Ovary (tissue), 9 donors: ENCODE measurements around the gene KCTD12. TPM values are rescaled to one million over a fixed set of nuclear protein-coding genes. Genes with fewer than 3 reads are reported as not detected.

Experiments
- DNase-seq, 5 donors: peaks; one replicate each; pipeline ENCODE4 v3.0.0-alpha.2; 2019 to 2020
- H3K27ac ChIP-seq, 2 donors: fragments of 200-600 bp; one replicate each; pipeline versions ENCODE4 v1.5.1 to v1.8.0; 2019 to 2022
- H3K27me3 ChIP-seq: fragments of 200-600 bp; one replicate; pipeline ENCODE4 v1.8.0; 2022
- H3K36me3 ChIP-seq: fragments of 200-600 bp; sonication (generic); one replicate; pipeline ENCODE4 v1.5.1; 2019
- H3K4me1 ChIP-seq: one replicate; pipeline ENCODE4 v1.8.1; 2013; ENCODE audit warnings: mild to moderate bottlenecking, moderate library complexity; ENCODE audit not compliant: insufficient read depth
- H3K4me3 ChIP-seq: fragments of 200-600 bp; sonication (generic); one replicate; pipeline ENCODE4 v1.5.1; 2017
- H3K9me3 ChIP-seq, 2 donors: fragments of 200-600 bp in 1 of 2; sonication (generic) in 1 of 2; one replicate each; pipeline versions ENCODE4 v1.5.1 to v1.8.1; 2013 to 2019; ENCODE audit warnings: mild to moderate bottlenecking in 1 of 2, moderate library complexity in 1 of 2
- CTCF ChIP-seq, 3 donors: fragments of 450-650 bp in 2 of 3; fragments of 200-600 bp in 1 of 3; IDR thresholded peaks; one replicate each; pipeline versions ENCODE4 v1.5.1 to v1.8.0; 2016 to 2022; ENCODE audit warnings: antibody characterized with exemption in 3 of 3, mild to moderate bottlenecking in 1 of 3
- EP300 ChIP-seq: sonication (generic); formaldehyde crosslinking; IDR thresholded peaks from one replicate; pipeline ENCODE4 v1.6.1; 2017; ENCODE audit warnings: antibody characterized with exemption
- POLR2A ChIP-seq: fragments of 450-650 bp; IDR thresholded peaks from one replicate; pipeline ENCODE4 v1.6.1; 2017; ENCODE audit warnings: antibody characterized with exemption, mild to moderate bottlenecking, moderate library complexity
- WGBS, 3 donors: extraction: QIAGEN DNeasy Blood & Tissue Kit in 1 of 3; methylation state at CpG; one replicate each; pipeline versions ENCODE4 v1.1.5 to v1.1.7; 2013 to 2017; 5-methylcytosine and 5-hydroxymethylcytosine counted together
- intact Hi-C, 4 donors: fragments of 100-400 bp; cut with DNase I; formaldehyde crosslinking; loops; one replicate each; pipeline versions ENCODE4 v1.11.0 to v1.15.1; 2022 to 2023
- polyA plus RNA-seq, 2 donors: library from polyadenylated mRNA; stranded (reverse); fragments of 200-250 nt in 1 of 2; fragments of 350-450 nt in 1 of 2; fragmentation: Illumina TruSeq in 1 of 2; extraction: RNeasy Lipid Tissue Mini Kit (QIAGEN cat#74804) in 1 of 2; gene quantifications; one replicate each; pipeline ENCODE4 v1.2.3, GENCODE V29; 2013 to 2014
- total RNA-seq, 7 donors: library from RNA; depleted of rRNA in 2 of 7; stranded (reverse); fragments of >200 nt in 2 of 7; fragmentation: NEBNext Ultra II Directional in 3 of 7; extraction: Animal tissue kit (Norgen Biotek cat#: 25700) in 3 of 7; gene quantifications; one replicate each; pipeline versions ENCODE4 v1.1.0 to v1.2.4, GENCODE V29; 2016 to 2023
- donor health status: DM: no; HTN: no; CAD: no; lungs with moderate emphysema.
- donor health status: DM: no; HTN: no; CAD: no.
- donor health status: Bipolar disorder and iron deficiency.
- donor health status: DM: yes; HTN: yes; CAD: no.
- donor health status: DM: no; HTN: no; CAD: no.
- donor health status: DM: yes; HTN: yes; CAD: no.

Gene KCTD12
- total and polyA plus RNA-seq, 9 donors = 44.1 to 91.8 (median 73.9) TPM

DNA sequence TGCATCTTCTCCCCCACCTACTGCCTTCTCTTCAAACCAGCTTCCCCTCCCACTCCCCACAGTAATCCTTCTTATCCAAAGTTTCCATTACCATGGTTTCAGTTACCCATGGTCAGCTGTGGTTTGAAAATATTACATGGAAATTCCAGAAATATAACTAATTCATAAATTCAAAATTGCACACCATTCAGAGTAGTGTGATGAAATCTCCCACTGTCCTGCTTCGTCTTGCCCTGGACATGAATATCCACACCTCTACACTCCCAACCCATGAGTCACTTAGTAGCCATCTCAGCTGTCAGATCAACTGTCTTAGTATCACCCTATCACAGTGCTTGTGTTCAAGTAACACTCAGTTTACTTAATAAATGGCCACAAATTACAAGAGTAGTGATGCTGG, 3.8 kb upstream of the KCTD12 start:
- Histone ChIP-seq H3K27me3 (no peaks in the 10 kb centered on the region), H3K4me3 (no peak overlapping the region), H3K36me3 (no peaks in the 10 kb centered on the region), H3K9me3 (no peaks in the 10 kb centered on the region), H3K27ac (no peak overlapping the region), H3K4me1 (no peaks in the 10 kb centered on the region)
- intact Hi-C loops = no loop called here
- DNase-seq = no peak
- TF ChIP-seq EP300 = no peak
- TF ChIP-seq CTCF (IDR thresholded peaks at IDR 0.05) = no peak
- TF ChIP-seq POLR2A = no peak
- WGBS, 3 donors = 74 to 86% (median 84%) methylated on average over 1 of the region's 1 CpG

- H3K9me3 ChIP-seq = no peaks in the 10 kb centered on the region
- H3K36me3 ChIP-seq = no peaks in the 10 kb centered on the region
- no peaks in the 10 kb centered on the region for H3K4me1 ChIP-seq
- no peak for TF ChIP-seq EP300
- no peak for TF ChIP-seq POLR2A
- TF ChIP-seq CTCF (IDR thresholded peaks at IDR 0.05) = no peak
- no peak overlapping the region for H3K4me3 ChIP-seq
- intact Hi-C loops = loop anchor here in 1 of 4 donors (10.0 kb wide), 1 partner anchor 414 kb away; no protein-coding TSS in a partner anchor
- WGBS, 3 donors = 94 to 100% (median 97%) methylated on average over 1 of the region's 1 CpG
- H3K27ac ChIP-seq = no peak overlapping the region
- no peaks in the 10 kb centered on the region for H3K27me3 ChIP-seq
- no peak for DNase-seq
These were observed 3.0 kb upstream of the KCTD12 start for GRCh38 chr13:76889254-76889653.

GRCh38 chr13:76888421-76888820, 2.2 kb upstream of the KCTD12 start:
- Histone ChIP-seq H3K9me3 (no peaks in the 10 kb centered on the region), H3K27me3 (no peaks in the 10 kb centered on the region), H3K27ac (no peak overlapping the region), H3K4me3 (no peak overlapping the region), H3K36me3 (no peaks in the 10 kb centered on the region), H3K4me1 (peaks cover 1% of the 10 kb centered on the region)
- intact Hi-C loops = loop anchor here in 1 of 4 donors (10.0 kb wide), 1 partner anchor 414 kb away; no protein-coding TSS in a partner anchor
- no peak for TF ChIP-seq EP300
- no peak for TF ChIP-seq POLR2A
- TF ChIP-seq CTCF (IDR thresholded peaks at IDR 0.05) = no peak
- no peak for DNase-seq
- 88 to 92% (median 89%) methylated on average over 1 of the region's 1 CpG for WGBS, 3 donors

DNA sequence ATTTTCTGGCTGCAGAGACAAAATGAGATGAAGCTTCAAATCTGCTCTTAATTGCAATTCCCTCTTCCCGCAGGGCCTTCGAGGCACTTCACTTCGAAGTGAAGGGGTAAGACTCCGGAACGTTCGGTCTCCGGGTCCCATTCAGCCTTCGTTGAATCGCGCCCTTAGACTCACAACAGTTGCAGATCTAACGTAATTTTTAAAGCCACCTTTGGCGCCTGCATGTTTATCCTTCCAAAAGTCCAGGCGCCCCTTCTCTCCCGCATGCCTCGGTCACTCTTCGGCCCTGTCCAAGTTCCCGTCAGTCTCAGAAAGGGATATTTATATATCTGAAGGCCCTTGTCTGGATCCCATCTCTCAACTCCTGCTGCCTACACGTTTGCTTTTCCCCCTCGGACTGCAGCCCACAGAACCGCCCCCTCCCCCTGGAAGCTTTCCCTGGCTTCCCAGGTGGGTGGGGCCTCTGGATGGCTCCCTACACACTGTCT, 915 bp upstream of the KCTD12 start:
- Histone ChIP-seq H3K27ac (peak overlapping the region; percentile 43 to 86), H3K36me3 (no peaks in the 10 kb centered on the region), H3K27me3 (no peaks in the 10 kb centered on the region), H3K9me3 (no peaks in the 10 kb centered on the region), H3K4me1 (peaks cover 1% of the 10 kb centered on the region), H3K4me3 (peak overlapping the region; percentile 82)
- intact Hi-C loops = loop anchor here in 1 of 4 donors (10.0 kb wide), 1 partner anchor 412 kb away; no protein-coding TSS in a partner anchor
- TF ChIP-seq EP300 (no peak), POLR2A (no peak)
- WGBS, 3 donors = 3 to 7% (median 4%) methylated on average over 20 of the region's 20 CpGs
- peak; percentile 12 to 41 (median 25) for DNase-seq

- intact Hi-C loops = loop anchor here in 1 of 4 donors (10.0 kb wide), 1 partner anchor 411 kb away; no protein-coding TSS in a partner anchor
- no peaks in the 10 kb centered on the region for H3K36me3 ChIP-seq
- peak overlapping the region; percentile 73 to 86 for H3K27ac ChIP-seq
- TF ChIP-seq EP300 (no peak), CTCF (IDR thresholded peaks at IDR 0.05) (no peak), POLR2A (no peak)
- peak in 1 of 5 donors; percentile 40 for DNase-seq
- no peaks in the 10 kb centered on the region for H3K27me3 ChIP-seq
- H3K4me3 ChIP-seq = peak overlapping the region; percentile 82
- H3K4me1 ChIP-seq = peaks cover 1% of the 10 kb centered on the region
- H3K9me3 ChIP-seq = no peaks in the 10 kb centered on the region
- WGBS, 3 donors = 0 to 2% (median 1%) methylated on average over 18 to 37 of the region's 37 CpGs
These were observed 257 bp downstream of the KCTD12 start for GRCh38 chr13:76886005-76886291.
